ENCODE measurements around the gene VPS41.

DNA sequence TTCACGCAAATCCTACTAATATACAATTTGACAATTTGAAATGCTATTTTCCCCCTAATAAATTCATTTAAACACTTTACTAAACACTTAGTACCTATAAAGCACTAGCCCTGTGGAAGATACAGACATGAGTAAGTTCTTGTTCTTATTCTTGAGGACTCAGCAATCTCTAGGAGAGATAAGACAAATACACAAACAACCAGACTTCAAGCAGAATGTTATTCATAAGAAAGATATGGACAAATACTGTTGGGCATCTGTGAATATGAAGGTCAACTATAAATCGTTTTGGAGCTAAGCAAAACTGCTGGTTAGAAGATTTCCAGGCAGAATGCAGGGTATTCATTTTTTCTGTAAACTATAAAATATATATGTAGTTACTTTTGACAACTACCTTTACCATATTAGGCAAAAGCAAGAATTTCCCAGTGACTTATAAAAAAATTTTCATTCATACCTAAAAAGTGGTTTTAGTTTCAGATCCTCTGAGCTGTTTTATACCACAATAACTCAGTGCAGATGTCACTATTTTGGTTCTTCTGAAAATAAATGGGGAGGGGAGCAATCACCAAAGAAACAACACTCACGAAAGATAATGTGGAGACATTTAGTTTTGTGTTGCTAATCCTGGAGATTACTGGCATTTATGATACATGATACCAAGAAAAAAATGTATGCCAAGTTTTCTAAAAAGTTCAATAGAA is 3.8 kb downstream of the VPS41 start:
- TF ChIP-seq, protein P1, sequence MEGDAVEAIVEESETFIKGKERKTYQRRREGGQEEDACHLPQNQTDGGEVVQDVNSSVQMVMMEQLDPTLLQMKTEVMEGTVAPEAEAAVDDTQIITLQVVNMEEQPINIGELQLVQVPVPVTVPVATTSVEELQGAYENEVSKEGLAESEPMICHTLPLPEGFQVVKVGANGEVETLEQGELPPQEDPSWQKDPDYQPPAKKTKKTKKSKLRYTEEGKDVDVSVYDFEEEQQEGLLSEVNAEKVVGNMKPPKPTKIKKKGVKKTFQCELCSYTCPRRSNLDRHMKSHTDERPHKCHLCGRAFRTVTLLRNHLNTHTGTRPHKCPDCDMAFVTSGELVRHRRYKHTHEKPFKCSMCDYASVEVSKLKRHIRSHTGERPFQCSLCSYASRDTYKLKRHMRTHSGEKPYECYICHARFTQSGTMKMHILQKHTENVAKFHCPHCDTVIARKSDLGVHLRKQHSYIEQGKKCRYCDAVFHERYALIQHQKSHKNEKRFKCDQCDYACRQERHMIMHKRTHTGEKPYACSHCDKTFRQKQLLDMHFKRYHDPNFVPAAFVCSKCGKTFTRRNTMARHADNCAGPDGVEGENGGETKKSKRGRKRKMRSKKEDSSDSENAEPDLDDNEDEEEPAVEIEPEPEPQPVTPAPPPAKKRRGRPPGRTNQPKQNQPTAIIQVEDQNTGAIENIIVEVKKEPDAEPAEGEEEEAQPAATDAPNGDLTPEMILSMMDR (IDR thresholded peaks at IDR 0.05; ENCODE audit: low read depth, low read length), result no peak
- TF ChIP-seq POLR2A (IDR thresholded peaks at IDR 0.05; ENCODE audit: extremely low read depth, insufficient read length) (no peak), MYC (IDR thresholded peaks at IDR 0.05; ENCODE audit: low read depth, low read length) (no peak)
- TF ChIP-seq, protein P2, sequence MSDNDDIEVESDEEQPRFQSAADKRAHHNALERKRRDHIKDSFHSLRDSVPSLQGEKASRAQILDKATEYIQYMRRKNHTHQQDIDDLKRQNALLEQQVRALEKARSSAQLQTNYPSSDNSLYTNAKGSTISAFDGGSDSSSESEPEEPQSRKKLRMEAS (IDR thresholded peaks at IDR 0.05; ENCODE audit: low read depth, low read length), result no peak

All from NB4 (cell line).